Activated CD4-positive, alpha-beta T cell treated with anti-CD3 and anti-CD28 coated beads, Interleukin-2, Interleukin-6, amounts not matched to agents 100 ng/mL and 50 ng/mL, durations not matched to agents 16 hours and 8 hours (primary cell): Measurements from ENCODE around the gene SUOX.
A peak's percentile ranks its signal among the peaks of the same experiment; 100 is the strongest.
"Not testable (repeated sequence)": the region's sequence is repeated elsewhere in the genome, so short reads cannot be mapped to it uniquely, and the experiment has no call there.

ENCODE experiments used
- DNase-seq: peaks from one replicate; pipeline ENCODE4 v3.0.0-alpha.2; 2020

SUOX gene

DNA sequence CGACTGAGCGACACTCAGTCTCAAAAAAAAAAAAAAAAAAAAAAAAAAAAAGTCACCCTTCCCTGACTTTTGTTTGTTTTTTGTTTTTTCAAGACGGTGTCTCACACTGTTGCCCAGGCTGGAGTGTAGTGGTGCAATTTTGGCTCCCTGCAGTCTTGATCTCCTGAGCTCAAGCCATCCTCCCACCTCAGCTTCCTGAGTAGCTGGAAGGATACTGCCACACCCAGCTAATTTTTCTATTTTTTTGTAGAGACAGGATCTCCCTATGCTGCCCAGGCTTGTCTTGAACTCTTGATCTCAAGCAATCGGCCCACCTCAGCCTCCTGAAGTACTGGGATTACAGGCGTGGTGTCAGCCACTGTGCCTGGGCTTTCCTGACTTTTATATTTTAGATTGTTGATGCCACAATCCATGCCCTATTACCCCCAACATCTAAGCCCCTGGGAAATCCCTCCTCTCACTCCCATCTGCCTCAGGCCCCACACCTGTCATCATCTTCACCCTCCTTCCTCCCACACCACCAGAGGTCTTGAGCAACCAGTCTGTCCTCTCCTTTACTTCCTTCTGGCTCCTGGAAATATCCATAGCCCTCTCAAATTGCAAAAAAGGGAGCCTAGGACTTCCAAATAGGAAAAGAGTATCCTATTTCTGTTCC lies 31.6 kb downstream of the SUOX start:
- DNase-seq = no peak

DNA sequence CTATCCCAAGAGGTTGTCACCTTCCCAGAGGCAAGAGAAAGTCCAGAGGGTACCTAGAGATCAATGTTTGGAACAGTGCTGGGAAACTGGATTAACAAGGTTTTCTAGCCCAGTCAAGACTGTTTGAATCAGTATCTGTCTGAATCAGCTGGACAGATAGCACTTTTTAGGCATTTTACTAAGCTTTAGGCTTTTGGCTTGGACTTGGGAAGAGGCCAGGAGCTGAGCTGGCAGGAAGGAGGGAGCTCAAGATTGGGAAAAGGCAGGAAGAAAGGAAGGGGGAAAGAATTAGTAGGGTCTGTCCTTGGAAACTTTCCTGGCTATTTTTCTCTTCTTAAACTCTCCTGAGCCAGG lies 32.1 kb downstream of the SUOX start:
- no peak for DNase-seq

DNA sequence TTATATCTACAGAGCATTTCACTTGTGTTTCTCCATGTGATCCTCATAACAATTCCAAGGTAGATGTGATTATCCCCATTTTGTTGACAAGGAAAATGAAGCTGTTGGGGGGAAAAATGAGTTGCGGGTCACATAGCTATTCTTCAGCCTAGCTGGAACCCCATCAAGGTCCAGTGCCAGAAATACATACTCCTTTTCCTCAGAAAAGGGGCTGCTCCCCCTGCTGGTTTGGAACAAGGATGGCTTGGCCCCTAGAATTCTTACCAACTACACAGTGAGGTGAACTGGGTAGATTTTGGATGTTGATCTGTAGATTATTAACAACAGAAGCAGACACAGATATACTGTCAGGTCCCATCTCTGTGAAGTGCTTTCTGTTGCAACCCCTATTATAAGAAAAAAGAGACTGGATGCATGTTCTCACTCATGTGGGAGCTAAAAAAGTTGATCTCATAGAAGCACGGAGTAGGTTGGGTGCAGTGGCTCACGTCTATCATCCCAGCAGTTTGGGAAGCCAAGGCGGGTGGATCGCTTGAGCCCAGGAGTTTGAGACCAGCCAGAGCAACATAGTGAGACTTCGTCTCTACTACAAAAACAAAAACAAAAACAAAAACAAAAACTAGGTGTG lies 32.7 kb downstream of the SUOX start:
- peak; percentile 57 for DNase-seq

DNA sequence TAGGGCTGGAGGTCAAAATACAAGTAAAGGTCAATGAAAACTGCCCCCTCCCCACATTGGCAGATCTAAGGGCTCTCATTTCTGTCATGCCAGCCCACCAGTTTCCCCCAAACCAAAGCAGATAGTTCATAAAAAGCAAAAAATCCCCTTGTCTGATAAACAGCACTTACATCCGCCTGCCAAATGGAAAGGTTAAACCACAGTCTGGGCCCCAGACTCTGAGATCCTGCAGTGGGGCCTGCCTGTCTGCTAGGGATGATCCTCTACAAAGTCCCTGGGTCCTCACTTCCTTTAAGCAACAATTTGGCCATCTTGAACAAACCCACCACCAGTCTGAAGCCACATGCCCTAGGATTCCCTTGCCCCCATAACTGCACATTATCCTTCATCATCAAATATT lies 34.9 kb downstream of the SUOX start:
- DNase-seq = no peak

DNA sequence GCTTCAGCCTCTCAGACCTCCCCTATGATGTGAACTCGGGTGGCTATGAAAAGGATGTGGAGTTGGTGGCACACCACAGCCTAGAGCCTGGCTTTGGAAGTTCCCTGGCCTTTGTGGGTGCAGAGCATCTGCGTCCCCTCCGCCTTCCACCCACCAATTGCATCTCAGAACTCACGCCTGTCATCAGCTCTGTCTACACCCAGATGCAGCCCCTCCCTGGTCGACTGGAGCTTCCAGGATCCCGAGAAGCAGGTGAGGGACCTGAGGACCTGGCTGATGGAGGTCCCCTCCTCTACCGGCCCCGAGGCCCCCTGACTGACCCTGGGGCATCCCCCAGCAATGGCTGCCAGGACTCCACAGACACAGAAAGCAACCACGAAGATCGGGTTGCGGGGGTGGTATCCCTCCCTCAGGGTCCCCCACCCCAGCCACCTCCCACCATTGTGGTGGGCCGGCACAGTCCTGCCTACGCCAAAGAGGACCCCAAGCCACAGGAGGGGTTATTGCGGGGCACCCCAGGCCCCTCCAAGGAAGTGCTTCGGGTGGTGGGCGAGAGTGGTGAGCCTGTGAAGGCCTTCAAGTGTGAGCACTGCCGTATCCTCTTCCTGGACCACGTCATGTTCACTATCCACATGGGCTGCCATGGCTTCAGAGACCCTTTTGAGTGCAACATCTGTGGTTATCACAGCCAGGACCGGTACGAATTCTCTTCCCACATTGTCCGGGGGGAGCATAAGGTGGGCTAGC lies 37.7 kb downstream of the SUOX start:
- no peak for DNase-seq

DNA sequence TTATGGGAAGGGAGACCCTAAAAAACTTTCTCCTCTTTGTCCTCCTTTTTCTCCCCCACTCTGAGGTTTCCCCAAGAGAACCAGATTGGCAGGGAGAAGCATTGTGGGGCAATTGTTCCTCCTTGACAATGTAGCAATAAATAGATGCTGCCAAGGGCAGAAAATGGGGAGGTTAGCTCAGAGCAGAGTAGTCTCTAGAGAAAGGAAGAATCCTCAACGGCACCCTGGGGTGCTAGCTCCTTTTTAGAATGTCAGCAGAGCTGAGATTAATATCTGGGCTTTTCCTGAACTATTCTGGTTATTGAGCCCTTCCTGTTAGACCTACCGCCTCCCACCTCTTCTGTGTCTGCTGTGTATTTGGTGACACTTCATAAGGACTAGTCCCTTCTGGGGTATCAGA lies 40.1 kb downstream of the SUOX start:
- no peak for DNase-seq

DNA sequence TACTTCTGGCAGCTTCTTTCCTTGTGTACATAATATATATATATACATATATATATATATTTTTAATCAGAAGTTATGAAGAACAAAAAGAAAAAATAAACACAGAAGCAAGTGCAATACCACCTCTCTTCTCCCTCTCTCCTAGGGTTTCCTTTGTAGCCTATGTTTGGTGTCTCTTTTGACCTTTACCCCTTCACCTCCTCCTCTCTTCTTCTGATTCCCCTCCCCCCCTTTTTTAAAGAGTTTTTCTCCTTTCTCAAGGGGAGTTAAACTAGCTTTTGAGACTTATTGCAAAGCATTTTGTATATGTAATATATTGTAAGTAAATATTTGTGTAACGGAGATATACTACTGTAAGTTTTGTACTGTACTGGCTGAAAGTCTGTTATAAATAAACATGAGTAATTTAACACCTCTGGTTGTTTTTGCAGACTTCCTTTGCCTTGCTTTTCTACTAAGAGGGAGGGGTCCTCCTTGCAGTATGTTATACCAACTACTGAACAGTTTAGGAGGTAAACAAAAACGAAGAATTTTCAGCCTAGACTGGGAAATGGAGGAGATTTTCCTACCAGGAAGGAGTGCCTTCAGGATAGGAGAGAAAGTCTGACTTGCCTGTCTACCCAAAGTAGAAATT lies 41.1 kb downstream of the SUOX start:
- no peak for DNase-seq

DNA sequence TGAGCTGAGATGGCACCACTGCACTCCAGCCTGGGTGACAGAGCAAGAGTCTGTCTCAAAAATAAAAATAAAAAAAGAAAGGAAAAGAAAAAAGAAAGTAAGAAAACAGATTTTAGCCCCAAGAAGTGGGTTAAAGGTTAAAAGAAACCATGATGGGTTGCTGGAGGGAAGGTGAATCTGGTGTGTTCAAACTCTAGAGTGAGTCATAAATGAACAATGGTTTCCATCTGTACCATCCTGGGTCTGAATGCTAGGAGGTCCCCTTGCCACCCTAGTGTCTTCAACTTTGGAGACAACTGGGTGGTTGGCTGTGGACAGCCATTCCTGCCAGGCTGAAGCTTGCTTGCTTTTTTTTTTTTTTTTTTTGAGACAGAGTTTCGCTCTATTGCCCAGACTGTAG lies 43.1 kb downstream of the SUOX start:
- peak; percentile 43 for DNase-seq

DNA sequence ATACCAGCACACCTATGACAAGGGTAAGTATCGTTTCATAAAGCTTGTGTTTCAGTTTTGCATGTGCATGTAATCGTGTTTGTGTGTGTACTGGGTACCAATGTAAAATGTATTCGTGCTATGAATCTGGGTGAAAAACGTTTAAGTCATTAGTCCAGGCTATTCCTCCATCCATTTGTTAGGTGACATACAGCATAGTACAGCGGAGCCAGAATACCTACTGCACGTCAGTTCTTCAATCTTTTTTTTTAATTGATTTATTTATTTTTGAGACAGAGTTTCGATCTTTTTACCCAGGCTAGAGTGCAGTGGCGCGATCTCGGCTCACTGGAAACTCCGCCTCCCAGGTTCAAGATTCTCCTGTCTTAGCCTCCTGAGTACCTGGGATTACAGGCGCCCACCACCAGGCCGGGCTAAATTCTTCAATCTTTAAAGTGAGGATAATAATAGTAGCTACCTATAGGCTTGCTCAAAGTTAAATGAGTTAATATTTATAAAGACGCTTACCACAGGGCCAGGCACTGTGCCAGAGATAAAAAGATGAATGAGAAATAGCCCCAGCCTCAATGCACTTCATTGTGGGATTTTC lies 44.0 kb downstream of the SUOX start:
- no peak for DNase-seq

DNA sequence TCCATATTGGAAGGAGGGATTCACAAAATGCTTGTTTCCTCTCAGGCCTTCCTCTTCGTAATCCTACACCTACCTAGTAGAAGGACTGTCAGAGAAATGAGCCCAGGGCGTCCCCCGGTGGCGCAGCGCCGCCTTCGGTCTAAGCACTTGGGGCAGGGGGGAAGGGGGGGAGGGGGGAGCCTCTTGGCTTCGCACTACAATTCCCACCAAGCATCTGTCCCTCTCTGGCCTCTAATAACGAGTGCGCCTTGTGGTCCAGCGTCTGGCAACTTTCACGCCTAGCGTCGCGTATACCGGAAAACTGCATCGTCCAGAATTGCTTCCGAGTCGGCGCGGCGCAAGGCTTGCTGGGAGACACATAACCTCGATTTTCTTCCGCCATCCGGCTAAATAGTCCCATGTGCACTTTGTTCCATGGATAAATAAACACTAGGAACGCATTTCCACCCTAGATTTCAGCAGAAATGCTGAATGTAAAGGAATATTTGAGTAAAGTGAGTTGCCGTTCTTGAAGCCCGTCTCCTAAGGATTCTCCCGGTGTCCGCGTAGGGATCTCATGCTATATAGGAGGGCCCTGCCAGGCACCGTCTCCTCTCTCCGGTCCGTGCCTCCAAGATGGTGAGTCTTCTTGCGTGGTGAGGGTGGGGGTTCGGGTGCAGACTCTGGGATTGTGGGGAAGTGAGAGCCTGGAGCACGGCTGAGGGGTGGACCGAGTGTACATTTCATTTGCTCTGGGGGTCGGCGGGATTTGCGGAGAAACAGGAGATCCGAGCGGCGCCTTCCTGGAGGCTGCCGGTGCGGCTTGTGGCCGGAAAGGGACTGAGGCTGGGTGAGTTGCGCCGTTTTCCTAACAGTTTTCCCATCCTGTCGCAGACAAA lies 44.7 kb downstream of the SUOX start, which contains the start of gene RPS26:
Gene RPS26 (plus strand): TSS at position 367 of the 878 bp plus-strand sequence. CDS start 249 bp downstream, at position 616.
- DNase-seq = peak; percentile 96

DNA sequence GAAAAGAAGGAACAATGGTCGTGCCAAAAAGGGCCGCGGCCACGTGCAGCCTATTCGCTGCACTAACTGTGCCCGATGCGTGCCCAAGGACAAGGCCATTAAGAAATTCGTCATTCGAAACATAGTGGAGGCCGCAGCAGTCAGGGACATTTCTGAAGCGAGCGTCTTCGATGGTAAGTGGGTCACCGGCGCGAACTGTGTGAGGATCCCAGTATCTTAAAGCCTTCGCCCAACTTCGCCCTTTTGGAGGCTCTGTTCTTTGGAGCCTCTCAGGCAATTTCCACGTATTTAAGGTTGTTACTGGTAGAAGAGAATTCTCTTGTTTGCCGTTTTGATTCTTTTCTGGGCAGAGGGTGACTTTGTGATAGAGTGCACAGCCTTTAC lies 45.3 kb downstream of the SUOX start:
- DNase-seq = not testable (repeated sequence)

DNA sequence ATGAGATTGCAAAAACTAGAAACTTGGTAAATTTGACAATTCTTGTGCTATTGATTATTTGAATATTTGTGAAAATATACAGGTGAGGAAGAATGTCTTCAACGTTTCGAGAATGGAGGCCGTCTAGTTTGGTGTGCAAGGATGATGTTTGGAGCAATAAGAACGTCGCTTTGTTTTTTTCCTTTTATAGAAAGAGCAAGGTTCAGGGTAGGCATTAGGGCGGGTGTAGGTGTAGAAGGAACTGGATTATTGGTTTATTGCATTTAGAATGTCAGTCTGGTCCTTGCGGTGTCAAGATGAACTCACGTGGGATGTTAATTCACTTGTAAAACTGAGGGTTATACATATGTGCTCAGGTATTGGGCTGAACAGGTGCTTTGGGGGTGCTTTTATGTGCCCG lies 45.8 kb downstream of the SUOX start:
- no peak for DNase-seq

DNA sequence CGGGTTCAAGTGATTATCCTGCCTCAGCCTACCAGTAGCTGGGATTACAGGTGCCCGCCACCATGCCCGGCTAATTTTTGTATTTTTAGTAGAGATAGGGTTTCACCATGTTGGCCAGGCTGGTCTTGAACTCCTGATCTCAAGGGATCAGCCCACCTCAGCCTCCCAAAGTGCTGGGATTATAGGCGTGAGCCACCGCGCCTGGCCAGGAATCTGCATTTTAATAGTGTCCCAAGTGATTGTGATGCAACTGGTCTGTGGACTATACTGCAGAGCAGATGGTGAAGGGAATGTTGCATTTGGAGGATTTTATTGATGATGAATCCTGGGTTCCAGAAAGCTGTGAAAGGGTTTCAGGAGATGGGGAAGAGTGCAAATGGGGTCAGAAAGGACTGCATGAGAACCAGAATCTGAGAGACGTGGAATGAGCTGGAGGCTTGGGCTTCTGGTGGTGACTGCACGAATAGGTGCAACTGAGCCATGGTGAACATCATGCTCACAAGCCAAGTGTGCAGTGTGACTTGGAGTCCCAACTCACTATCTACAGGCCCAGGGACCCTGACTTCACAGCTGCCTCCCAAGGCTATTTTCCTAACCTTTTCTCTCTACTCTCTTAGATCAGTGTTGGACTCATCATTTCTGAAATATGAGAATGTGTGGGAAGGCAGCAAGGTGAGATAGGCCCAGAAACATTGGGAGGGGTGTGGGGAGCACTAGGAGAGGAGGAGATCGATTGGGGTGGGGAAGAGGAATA lies 49.1 kb downstream of the SUOX start:
- peak; percentile 32 for DNase-seq

DNA sequence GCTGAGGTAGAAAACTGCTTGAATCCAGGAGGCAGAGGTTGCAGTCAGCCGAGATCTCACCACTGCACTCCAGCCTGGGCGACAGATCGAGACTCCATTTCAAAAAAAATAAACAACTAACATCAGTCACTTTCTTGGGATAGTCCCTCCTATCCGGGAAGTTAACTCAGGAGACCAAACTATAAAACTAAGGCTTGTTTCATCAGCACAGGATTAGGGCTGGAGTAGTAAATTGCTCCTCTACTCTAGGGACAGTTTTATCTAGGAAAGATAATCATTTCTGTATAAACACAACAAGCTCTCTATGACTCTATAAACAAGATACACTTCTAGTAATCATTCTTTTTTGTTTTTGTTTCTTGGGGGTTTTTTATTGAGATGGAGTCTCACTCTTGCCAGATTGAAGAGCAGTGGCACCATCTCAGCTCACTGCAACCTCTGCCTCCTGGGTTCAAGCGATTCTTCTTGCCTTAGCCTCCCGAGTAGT lies 56.4 kb downstream of the SUOX start:
- no peak for DNase-seq
